Hepatocyte (in vitro differentiated cells): ENCODE results near the gene SLF2.

Source experiments
- CTCF ChIP-seq: fragments of 200-600 bp; sonication (generic); IDR thresholded peaks from 2 replicates; pipeline ENCODE4 v1.5.1; 2016; ENCODE audit warnings: antibody characterized with exemption, mild to moderate bottlenecking; ENCODE audit not compliant: poor library complexity
- EZH2 ChIP-seq: fragments of 200-600 bp; sonication (generic); IDR thresholded peaks from 2 replicates; pipeline ENCODE4 v1.6.1; 2016; ENCODE audit warnings: antibody characterized with exemption, mild to moderate bottlenecking, borderline replicate concordance

GRCh38 chr10:100963826-100964225 lies 51.1 kb downstream of the SLF2 start:
- TF ChIP-seq CTCF (no peak), EZH2 (no peak)
